ENCODE results near the gene MANF.
"Not testable (repeated sequence)": the region's sequence is repeated elsewhere in the genome, so short reads cannot be mapped to it uniquely, and the experiment has no call there.

The MANF gene

DNA sequence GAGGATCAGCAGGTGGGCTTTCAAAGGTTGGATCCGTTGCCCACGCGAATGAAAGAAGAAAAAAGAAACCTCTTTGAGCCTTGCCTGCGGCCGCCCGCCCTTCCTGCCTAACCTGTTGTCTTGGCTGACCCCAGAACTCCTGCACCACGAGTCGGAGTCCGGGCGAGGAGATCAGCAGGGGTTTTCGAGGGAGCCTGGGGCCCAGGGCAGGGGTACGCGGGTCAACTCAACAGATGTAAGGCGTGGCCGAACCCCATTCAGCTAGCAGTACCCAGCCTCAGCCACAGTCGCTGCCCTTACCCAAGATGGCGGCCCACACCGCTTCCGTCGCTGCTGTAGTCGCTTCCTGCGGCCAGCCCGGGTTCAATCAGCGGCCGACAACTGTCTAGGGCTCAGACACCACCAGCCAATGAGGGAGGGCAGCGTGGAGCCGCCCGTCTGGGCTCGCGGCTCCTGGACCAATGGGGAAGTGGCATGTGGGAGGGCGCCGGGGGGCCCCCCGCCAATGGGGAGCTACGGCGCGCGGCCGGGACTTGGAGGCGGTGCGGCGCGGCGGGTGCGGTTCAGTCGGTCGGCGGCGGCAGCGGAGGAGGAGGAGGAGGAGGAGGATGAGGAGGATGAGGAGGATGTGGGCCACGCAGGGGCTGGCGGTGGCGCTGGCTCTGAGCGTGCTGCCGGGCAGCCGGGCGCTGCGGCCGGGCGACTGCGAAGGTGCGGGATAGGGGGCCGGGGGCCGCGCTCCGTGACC lies at the start of gene MANF:
Gene MANF (plus strand): TSS at position 566 of the 748 bp plus-strand sequence. CDS start 52 bp downstream, at position 618.
- peak; percentile 57 for DNase-seq

DNA sequence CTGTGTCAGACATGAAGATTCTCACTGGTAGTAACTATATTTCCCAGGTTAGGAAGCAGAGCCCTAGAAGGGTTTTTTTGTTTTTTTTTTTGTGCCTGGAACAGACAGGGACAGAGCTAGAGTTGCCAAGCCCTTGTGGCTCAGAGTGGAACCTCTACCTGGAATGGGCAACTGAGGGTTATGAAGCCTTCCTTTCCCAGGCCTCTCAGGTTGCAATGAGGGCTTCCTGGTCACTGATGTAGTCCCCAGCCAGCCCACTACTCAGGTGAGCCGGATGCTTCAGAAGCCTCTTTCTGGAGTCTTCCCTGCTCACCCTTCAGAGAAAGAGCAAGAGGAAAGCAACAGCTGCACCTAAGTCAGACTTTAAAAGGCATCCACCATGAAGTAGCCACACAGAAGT lies 48.8 kb upstream of the MANF start:
- DNase-seq, result no peak

DNA sequence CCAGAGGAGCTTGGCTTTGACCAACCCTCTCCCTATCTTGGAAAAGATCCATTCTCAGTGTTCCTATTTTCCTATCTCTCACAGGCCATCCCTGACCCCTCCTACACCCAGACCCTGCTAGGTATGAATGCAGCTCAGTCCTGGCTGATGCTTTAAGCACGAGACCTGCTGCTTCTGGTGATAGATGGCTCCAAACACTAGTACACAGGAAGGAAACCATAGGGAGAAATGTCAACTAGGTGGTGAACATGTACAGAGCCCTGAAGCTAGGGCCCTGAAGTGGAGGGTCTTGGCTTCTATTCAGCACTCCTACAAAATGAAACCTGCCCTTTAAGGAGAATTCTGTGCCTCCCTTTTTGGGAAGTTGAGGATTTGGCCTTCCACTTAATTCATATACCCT lies 47.4 kb upstream of the MANF start:
- no peak for DNase-seq

DNA sequence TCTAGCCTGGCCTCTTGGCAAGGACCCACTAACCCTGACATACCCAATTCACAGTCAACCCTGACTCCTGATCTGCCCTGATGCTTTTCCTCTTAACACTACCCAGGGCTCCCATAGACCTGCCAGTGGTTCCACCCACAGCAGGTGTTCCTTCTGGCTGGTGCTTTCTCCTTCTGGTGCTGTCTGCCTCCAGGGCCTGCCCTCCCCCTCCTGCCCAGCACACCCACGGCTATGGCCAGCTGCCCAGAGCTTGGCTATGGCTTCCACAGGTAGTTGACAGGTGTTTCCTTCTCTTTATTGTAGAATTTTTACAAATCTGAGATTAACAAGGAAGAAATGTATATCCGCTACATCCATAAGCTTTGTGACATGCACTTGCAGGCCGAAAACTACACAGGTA lies 46.5 kb upstream of the MANF start:
- no peak for DNase-seq

DNA sequence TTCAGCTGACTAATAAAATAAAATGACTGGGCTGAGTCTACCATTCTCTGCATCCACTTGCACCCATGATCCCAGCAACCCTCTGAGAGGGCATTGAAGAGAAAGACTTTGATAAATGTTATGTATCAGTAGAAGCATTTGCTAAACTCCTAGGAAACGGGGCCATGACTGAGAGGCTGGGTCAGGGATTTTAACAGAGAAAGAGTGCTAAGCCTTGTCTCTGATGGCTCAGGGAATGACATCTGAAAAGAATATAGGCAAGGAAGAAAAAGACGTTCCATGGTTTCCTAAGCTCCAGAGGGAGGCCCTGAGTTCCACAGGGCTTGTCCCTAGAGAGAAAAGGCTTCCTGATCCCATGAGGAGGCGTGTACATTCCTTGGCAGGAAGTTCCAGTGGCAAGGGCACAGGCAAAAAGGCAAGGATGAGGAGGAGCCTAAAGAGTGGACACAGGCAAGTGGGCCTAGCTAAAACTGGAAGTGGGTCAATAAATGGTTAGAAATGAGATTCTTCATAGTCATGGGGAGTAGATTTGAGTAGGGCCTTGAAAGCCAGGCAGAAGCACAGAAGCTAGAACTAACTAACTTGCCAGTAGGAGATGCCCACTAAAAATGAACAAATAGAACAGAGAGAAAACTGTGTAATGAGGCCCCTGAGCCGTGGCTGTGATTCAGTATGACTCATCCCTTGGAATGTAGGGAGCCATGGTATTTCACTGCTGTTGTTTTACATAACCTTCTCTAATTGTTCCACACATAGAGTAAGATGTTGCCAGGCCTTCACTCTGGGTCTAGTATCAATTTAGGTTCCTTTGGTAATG lies 44.9 kb upstream of the MANF start:
- no peak for DNase-seq

DNA sequence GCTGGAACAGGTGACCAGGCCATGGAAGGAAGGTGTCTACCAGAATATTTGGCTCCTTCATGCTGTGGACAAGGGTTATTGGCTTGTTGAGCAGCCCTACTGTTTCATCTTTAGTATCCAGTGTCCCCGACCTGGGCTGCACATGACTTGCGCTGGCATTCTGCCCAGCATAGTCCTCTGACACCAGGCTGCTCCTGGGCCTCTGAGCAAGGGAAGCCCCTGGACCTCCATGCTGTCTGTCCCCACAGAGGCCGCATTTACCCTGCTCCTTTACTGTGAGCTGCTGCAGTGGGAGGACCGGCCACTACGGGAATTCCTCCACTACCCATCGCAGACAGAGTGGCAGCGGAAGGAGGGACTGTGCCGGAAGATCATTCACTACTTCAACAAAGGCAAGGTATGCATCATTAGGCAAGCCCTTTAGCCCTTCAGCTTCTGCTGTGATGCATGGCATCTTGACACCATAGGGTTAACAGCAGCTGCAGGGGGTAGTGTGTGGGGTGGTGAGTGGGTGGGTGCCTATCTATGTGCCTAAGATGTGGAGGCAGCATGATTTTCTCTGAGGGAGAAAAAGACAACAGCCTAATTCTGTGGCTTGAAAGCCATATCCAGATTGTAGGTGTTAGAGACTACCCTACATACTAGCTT lies 44.0 kb upstream of the MANF start:
- DNase-seq, result no peak

DNA sequence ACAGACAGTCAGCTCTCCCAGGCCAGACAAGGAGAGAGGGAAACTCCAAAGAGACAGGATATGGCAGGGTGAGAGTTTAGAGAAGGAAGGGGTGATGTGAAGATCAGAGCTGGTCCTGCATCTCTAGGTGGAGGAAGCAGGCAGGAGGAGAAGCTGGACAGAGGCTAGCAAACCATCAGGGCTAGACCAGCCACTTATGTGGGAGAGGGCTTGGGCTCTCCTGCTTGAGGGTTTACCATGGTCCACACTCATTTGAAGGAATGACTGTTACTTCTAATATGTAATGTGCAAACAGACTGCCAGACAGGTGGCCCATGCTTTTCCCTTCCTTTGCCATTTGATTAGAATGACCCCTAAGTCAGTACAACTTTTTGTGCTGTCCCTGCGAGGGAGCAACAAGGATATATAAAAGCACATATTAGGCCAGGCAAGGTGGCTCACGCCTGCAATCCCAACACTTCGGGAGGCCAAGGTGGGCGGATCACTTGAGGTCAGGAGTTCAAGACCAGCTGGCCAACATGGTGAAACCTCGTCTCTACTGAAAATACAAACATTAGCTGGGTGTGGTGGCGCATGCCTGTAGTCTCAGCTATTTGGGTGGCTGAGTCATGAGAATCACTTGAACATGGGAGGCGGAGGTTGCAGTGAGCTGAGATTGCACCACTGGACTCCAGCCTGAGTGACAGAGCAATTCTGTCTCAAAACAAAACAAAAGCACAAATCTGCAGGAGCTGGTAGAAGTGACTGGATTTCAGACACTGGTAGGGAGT lies 41.0 kb upstream of the MANF start:
- DNase-seq, result no peak

DNA sequence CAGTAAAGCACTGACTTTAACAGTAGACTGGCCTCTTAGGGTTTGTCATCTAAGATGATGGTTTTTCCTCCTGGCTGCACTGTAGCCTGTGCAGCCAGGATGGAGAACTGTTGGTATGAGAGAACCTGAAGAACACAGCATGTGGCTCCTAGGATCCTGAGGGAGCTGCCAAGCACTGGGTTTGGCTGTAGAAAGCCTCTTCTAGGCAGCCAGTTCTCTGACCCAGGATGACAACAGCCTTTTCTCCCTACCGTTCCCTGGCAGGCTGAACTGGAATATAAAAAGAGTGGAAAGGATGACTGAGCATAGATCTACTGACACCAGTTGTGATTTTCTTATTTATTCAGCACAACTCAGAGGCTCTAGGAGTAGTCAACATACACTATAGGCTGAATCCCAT lies 34.3 kb upstream of the MANF start:
- DNase-seq, result no peak

DNA sequence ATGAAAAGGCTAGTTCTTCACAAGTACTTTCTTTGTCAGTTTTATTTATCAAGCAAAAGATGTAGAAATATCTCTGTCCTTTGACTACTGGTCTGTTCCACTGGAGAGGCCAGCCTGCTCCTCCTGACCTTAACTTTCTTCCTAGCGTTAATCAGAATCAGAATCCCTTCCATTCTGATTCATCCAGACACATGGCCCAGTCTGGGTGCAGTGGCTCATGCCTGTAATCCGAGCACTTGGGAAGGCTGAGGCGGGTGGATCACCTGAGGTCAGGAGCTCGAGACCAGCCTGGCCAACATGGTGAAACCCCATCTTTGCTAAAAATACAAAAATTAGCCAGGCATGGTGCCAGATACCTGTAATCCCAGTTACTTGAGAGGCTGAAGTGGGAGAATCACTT lies 32.0 kb upstream of the MANF start:
- DNase-seq, result no peak

DNA sequence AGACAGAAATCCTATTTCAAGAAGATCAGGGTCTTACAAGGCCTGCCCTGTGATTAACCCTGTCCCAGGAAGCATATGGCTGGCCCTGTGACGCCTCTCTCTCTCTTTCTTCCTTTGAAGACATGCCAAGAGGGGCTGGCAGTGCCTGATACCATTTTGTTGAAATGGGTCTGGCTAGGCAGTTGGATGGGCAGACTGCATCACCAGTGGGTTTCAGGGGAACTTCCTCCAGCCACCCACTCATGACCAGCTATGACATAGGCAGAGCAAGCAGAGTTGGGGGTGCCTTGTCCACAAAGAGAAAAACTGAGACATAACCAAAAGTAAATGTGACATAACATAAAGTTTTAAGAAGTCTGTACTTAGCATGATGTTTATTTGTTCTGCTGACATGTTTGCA lies 31.4 kb upstream of the MANF start:
- no peak for DNase-seq

DNA sequence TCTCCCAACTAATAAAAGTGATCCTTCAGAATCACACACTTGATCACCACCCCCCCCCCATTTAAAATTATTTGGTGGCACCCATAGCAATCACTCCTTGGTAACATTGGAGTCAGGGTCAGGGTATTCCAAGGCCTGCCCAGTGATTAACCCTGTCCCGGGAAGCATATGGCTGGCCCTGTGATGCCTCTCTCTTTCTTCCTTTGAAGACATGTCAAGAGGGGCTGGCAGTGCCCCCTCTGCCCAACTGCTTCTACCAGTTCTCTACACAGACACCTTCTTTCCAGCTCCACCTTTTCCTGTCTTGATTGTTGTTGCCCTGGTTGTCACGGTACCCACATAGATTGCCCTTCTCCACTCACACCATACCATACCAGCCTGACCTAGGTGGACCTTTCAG lies 30.9 kb upstream of the MANF start:
- DNase-seq, result no peak

DNA sequence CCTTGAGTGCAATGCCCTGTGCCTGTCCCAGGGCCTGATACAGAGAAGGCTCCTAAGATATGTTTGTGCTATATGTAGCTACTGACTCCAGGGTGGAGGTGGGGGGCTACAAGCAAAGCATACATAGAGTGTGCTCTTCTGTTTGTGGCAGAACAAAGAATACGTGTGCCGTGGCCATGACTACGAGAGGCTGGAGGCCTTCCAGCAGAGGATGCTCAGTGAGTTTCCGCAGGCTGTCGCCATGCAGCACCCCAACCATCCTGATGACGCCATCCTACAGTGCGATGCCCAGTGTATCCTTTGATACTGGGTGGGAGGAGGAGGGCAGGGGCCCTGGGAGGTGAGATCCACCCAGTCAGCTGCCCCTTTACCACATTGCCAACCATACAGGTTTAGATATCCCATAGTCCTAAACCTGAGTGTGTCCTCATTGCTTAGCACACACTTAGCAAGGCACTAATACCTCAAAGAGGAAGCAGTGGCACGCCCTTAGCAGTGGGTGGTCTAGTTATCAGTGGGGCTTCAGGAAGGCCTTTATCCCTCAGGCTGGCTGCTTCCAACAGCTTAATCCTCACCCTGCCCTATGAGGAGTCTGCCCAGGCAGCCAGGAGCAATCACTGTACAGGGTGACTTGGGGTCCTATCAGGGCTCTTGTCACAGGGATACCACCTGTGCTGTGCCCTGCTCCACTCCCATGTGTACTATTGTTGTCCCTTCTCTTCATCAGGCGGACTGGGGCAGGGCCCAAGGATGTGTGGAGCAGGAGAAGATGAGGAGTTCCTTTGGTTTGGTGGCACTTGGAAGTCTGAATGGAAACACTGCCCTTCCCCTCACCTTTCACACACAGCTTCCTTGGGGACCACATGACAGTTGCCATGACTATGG lies 30.1 kb upstream of the MANF start:
- DNase-seq, result no peak

DNA sequence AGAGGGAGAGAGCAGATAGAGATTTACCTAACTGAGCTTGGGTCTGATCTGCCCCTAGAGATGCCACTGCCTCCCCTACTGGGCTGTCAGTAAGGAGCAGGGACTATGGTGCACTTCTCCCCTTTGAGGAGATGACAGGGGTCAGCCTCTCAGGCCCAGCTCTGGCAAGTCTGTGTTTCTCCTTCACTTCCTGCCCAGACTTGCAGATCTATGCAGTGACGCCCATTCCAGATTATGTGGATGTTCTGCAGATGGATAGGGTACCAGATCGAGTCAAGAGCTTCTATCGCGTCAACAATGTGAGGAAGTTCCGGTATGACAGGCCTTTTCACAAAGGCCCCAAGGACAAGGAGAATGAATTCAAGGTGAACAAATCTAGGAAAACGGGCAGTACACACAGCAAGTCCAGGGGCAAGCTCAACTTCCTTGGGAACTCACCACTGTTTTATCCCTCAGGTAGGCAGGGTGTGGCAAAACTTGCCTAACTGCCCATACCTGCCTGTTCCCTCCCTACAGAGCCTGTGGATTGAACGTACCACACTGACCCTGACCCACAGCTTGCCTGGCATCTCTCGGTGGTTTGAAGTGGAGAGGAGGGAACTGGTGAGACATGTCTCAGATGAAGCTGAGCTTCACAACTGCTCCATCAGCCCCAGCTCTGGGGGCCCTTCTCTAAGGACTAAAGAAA lies 29.1 kb upstream of the MANF start:
- no peak for DNase-seq

DNA sequence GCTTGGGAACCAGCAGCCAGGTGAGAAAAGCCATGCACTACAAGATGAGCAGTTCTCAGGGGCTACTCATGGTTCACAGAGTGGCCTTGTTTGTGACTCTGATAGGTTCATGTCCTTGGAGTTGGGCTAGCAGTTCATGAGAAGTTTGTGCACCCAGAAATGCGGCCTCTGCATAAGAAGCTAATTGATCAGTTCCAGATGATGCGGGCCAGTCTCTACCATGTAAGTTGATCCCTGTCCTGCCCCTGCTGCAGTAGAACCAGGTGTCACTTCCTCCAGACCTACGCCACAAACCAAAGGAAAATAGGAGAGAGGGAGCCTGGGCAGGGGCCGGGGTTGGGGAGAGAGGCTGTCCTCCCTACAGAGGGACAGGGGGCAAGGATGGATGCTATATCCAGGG lies 27.2 kb upstream of the MANF start:
- DNase-seq, result no peak

DNA sequence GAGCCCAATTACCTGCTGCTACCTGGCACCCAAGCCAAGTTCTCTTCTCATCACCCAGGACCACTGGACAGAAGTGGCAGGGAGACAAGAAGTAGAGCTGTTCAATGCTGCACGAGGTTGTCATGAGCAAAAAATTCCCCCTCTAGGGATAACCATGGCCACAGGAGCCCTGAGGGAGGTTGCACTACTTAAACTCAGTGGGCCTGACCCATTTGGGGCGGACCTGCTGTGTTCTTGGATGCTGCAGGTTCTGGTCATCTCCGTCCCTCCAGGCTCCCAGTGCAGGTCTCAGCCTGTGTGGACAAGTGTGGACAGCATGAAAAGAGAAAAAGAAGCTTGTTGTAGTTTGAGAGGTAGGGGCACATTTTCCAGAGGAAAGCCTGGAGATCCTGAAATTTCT lies 26.1 kb upstream of the MANF start:
- no peak for DNase-seq

DNA sequence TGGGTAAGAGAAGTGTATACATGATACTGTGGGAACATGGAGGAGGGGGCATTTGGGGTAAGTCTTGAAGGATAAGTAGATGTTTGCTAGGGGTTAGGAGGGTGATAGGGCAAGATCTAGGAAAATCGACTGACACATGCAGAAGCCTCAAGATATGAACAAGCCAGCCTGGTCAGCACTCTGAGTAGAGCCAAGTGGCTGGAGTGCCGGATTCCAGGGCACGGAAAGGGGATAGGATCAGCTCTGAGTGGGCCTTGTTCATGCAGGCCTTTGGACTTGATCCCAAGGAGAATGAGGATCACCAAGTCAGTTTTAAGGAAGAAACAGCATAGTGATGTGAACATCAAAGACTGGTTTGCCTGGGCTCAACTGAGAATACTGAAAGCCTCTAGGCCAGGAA lies 24.3 kb upstream of the MANF start:
- DNase-seq, result no peak

DNA sequence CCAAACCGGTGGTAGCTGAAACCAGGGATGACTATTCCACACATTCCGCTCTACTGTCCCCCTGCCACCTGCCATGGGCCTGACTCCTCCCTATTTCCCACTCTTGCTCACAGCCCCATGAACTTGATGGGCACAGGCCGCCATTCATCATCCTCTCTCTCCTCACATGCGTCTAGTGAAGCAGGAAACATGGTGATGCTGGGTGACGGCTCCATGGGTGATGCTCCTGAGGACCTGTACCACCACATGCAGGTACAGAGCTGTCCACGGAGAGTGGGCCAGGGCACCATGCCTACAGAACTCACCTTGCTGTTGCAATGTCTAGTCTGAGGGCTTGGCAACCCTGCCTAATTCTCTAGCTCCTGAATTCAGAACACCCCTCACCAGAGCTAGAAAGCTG lies 23.3 kb upstream of the MANF start:
- DNase-seq, result no peak

DNA sequence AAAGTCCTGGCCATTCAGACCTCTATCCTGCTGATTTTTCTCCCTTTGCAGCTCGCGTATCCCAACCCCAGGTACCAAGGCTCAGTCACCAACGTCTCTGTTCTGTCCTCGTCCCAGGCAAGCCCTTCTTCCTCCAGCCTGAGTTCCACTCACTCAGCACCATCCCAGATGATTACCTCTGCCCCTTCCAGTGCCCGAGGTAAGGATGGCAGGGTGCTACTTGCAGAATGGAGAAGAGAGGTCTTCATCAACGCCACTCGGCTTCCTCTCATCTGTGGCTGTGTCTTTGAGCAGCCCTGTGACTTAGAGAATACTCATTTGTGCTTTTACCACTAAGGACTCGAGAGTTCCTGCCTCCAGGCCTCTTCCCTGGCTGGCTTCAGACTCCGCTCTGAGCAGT lies 22.6 kb upstream of the MANF start:
- DNase-seq, result no peak

DNA sequence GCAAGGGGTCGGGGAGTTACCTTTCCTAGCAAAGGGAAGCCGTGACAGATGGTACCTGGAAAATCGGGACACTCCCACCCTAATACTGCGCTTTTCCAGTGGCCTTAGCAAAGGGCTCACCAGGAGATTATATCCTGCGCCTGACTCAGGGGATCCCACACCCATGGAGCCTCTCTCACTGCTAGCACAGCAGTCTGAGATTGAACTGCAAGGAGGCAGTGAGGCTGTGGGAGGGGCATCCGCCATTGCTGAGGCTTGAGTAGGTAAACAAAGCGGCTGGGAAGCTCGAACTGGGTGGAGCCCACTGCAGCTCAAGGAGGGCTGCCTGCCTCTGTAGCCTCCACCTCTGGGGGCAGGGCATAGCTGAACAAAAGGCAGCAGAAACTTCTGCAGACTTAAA lies 16.8 kb upstream of the MANF start:
- not testable (repeated sequence) for DNase-seq

DNA sequence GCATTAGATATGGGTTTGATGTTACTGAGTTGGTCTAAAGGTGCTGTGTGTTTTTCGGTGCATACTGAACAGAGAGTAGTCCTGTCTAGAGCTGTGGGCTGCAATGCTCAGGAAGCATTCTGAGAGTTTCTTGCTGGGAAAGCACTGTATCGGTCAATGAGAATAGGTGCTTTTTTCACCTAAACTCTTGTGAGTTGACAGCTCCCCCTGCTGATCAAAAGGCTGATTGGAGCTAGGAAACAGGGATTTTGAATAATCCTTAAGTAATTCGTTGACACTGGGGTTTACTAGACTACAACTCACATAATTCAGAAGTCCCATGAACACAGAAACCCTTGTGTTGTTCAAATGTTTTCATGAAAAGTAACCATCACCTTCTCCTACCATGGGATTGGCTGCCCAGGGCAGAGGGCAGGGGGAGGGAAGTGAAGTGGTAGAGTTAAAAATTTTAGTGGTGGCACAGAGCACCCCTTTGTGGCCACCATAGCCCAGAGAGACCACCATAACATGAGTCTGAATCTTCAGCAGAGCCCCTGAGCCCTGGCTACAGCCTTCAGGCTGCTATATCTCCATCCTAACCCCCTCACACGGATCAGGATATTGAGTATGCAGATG lies 13.0 kb upstream of the MANF start:
- no peak for DNase-seq

Measured in cortex of kidney (tissue), 1 donor.